HEK293T (cell line): ENCODE measurements around the gene SDC3.

ENCODE experiments used
- ARNT ChIP-seq: fragments of 450-650 bp; IDR thresholded peaks from 2 replicates; pipeline ENCODE4 v1.6.1; 2017; ENCODE audit warnings: mild to moderate bottlenecking
- BHLHE40 ChIP-seq: fragments of 450-650 bp; IDR thresholded peaks from 2 replicates; pipeline ENCODE4 v1.6.1; 2016; ENCODE audit warnings: mild to moderate bottlenecking, moderate library complexity, borderline replicate concordance
- ELF4 ChIP-seq: fragments of 450-650 bp; IDR thresholded peaks from 2 replicates; pipeline ENCODE4 v1.6.1; 2017; ENCODE audit warnings: antibody characterized with exemption
- FOXA1 ChIP-seq: fragments of 450-650 bp; IDR thresholded peaks from 2 replicates; pipeline ENCODE4 v1.6.1; 2016; ENCODE audit warnings: mild to moderate bottlenecking
- FOXK2 ChIP-seq: fragments of 450-650 bp; IDR thresholded peaks from 2 replicates; pipeline ENCODE4 v1.6.1; 2016; ENCODE audit warnings: mild to moderate bottlenecking
- FOXM1 ChIP-seq: fragments of 450-650 bp; IDR thresholded peaks from 2 replicates; pipeline ENCODE4 v1.6.1; 2017; ENCODE audit warnings: mild to moderate bottlenecking, borderline replicate concordance
- HDGF ChIP-seq: fragments of 450-650 bp; IDR thresholded peaks from 2 replicates; pipeline ENCODE4 v1.6.1; 2017; ENCODE audit warnings: antibody characterized with exemption, borderline replicate concordance
- NFRKB ChIP-seq: fragments of 450-650 bp; IDR thresholded peaks from 2 replicates; pipeline ENCODE4 v1.6.1; 2016; ENCODE audit warnings: mild to moderate bottlenecking, moderate library complexity
- PKNOX1 ChIP-seq: fragments of 450-650 bp; IDR thresholded peaks from 2 replicates; pipeline ENCODE4 v1.6.1; 2016
- SP1 ChIP-seq: fragments of 450-650 bp; IDR thresholded peaks from 2 replicates; pipeline ENCODE4 v1.6.1; 2017
- SUZ12 ChIP-seq: fragments of 450-650 bp; IDR thresholded peaks from 2 replicates; pipeline ENCODE4 v1.6.1; 2016; ENCODE audit warnings: mild to moderate bottlenecking
- TARDBP ChIP-seq: fragments of 450-650 bp; IDR thresholded peaks from 2 replicates; pipeline ENCODE4 v1.6.1; 2016
- ZNF384 ChIP-seq: fragments of 450-650 bp; IDR thresholded peaks from 2 replicates; pipeline ENCODE4 v1.6.1; 2016

- TF ChIP-seq SP1: no peak
- TF ChIP-seq BHLHE40: no peak
- no peak for TF ChIP-seq PKNOX1
- no peak for TF ChIP-seq ARNT
- TF ChIP-seq FOXM1: no peak
- no peak for TF ChIP-seq SUZ12
- TF ChIP-seq ELF4: no peak
- TF ChIP-seq NFRKB: no peak
- no peak for TF ChIP-seq FOXK2
- no peak for TF ChIP-seq FOXA1
- no peak for TF ChIP-seq TARDBP
- TF ChIP-seq HDGF: no peak
- TF ChIP-seq ZNF384: no peak
These were observed 88.3 kb downstream of the SDC3 start for GRCh38 chr1:30820299-30820698.
